GM23338 (cell line): ENCODE results near the gene ZNF844.

Experiments used
- CREB1 ChIP-seq: fragments of 250-450 bp; sonication (Bioruptor Pico); IDR thresholded peaks from 2 replicates; pipeline ENCODE4 v1.5.0; 2020; ENCODE audit warnings: low read depth, mild to moderate bottlenecking, moderate library complexity
- CTCF ChIP-seq, 2 experiments: fragments of 200-600 bp in 1 of 2; sonication (generic) in 1 of 2; conservative IDR thresholded peaks; 2 replicates each; pipeline versions ENCODE4 v1.5.1 to v1.6.1; 2016 to 2017; ENCODE audit warnings: antibody characterized with exemption in 2 of 2, low read depth in 2 of 2, mild to moderate bottlenecking in 2 of 2, moderate library complexity in 1 of 2
- EZH2 ChIP-seq: fragments of 200-600 bp; sonication (generic); IDR thresholded peaks from one replicate; pipeline ENCODE4 v1.8.0; 2017; ENCODE audit warnings: antibody characterized with exemption, mild to moderate bottlenecking, low read depth; ENCODE audit not compliant: unreplicated experiment
- EZH2phosphoT487 ChIP-seq: fragments of 200-600 bp; sonication (generic); IDR thresholded peaks from one replicate; pipeline ENCODE4 v1.8.1; 2018; ENCODE audit warnings: antibody characterized with exemption; ENCODE audit not compliant: unreplicated experiment
- JUNB ChIP-seq: IDR thresholded peaks from one replicate; pipeline ENCODE4 v1.6.1; 2016; ENCODE audit warnings: antibody characterized with exemption; ENCODE audit not compliant: unreplicated experiment
- POLR2AphosphoS5 ChIP-seq: IDR thresholded peaks from 2 replicates; pipeline ENCODE4 v1.6.1; 2016; ENCODE audit warnings: antibody characterized with exemption, low read depth
- REST ChIP-seq: IDR thresholded peaks from one replicate; pipeline ENCODE4 v1.6.1; 2018; ENCODE audit warnings: antibody characterized with exemption; ENCODE audit not compliant: unreplicated experiment
- STAT1 ChIP-seq: IDR thresholded peaks from one replicate; pipeline ENCODE4 v1.6.1; 2016; ENCODE audit warnings: antibody characterized with exemption; ENCODE audit not compliant: unreplicated experiment
- ZNF114 ChIP-seq: fragments of 250-450 bp; sonication (Bioruptor Pico); IDR thresholded peaks from 2 replicates; pipeline ENCODE4 v1.5.0; 2020; ENCODE audit warnings: mild to moderate bottlenecking, moderate library complexity
- ZNF331 ChIP-seq: fragments of 250-450 bp; sonication (Bioruptor Pico); IDR thresholded peaks from 2 replicates; pipeline ENCODE4 v1.5.0; 2020; ENCODE audit warnings: low read depth, mild to moderate bottlenecking, moderate library complexity

GRCh38 chr19:12043752-12044422 lies 20.6 kb upstream of the ZNF844 start:
- TF ChIP-seq CTCF (conservative IDR thresholded peaks at IDR 0.05; ENCODE audit: low read depth in 2 of 2) (no peak), POLR2AphosphoS5 (no peak), ZNF114 (no peak), STAT1 (no peak), REST (no peak), EZH2phosphoT487 (no peak), EZH2 (no peak), CREB1 (CRISPR knock-in tag) (no peak), ZNF331 (CRISPR knock-in tag) (no peak), JUNB (no peak)
